Panc1 (cell line): ENCODE results near the gene SPSB3. TPM values are rescaled to one million over a fixed set of nuclear protein-coding genes. Genes with fewer than 3 reads are reported as not detected.

ENCODE experiments used
- ATAC-seq: fragments of 200-7000 bp; cut with Tn5 transposase; 2 replicates; pipeline ENCODE4 v1.9.1; 2020; ENCODE audit warnings: mild to moderate bottlenecking, moderate library complexity
- BruUV-seq: library from RNA; stranded (reverse); fragments of 400-500 nt; replicated peaks from 2 replicates; lab custom pipeline; 2021; lab: Mats Ljungman, UMichigan
- CTCF ChIA-PET: fragments of 300-600 bp; sonication (Branson Sonifier 250); formaldehyde crosslinking; loops from one replicate; lab custom pipeline; 2022; ENCODE audit warnings: antibody characterized with exemption; lab: Charles Lee
- POLR2A ChIA-PET: fragments of 300-600 bp; sonication (Branson Sonifier 250); formaldehyde crosslinking; loops from one replicate; lab custom pipeline; 2022; ENCODE audit warnings: antibody characterized with exemption; lab: Charles Lee
- DNase-seq: peaks from one replicate; pipeline ENCODE4 v3.0.0-alpha.2; 2010; ENCODE audit warnings: low read depth, low spot score
- H3K27ac ChIP-seq: 2 replicates; pipeline ENCODE4 v1.5.1; 2011; ENCODE audit warnings: mild to moderate bottlenecking, low read length, inconsistent platforms
- H3K27me3 ChIP-seq: fragments of 200-500 bp; sonication (Bioruptor generic); 2 replicates; pipeline ENCODE4 v1.6.0; 2014; ENCODE audit warnings: low read length, inconsistent platforms; ENCODE audit not compliant: control insufficient read depth, insufficient read depth
- H3K36me3 ChIP-seq: fragments of 200-500 bp; sonication (Bioruptor generic); 2 replicates; pipeline ENCODE4 v1.5.1; 2014; ENCODE audit warnings: inconsistent platforms, mild to moderate bottlenecking, low read length, moderate library complexity; ENCODE audit not compliant: control insufficient read depth, insufficient read depth
- H3K4me1 ChIP-seq: 2 replicates; pipeline ENCODE4 v1.5.1; 2011; ENCODE audit warnings: inconsistent platforms, mild to moderate bottlenecking, low read length, moderate library complexity; ENCODE audit not compliant: control insufficient read depth, insufficient read depth
- H3K4me3 ChIP-seq, 2 experiments: 2 replicates each; pipeline ENCODE4 v1.5.1; 2011 to 2012; ENCODE audit warnings: low read depth in 2 of 2, low read length in 2 of 2, mild to moderate bottlenecking in 2 of 2, inconsistent platforms in 1 of 2, moderate library complexity in 1 of 2
- H3K9me3 ChIP-seq: fragments of 200-500 bp; sonication (Bioruptor generic); 2 replicates; pipeline ENCODE4 v1.5.1; 2014; ENCODE audit warnings: low read depth, mild to moderate bottlenecking, inconsistent platforms, low read length, moderate library complexity; ENCODE audit not compliant: control insufficient read depth, insufficient read depth
- CTCF ChIP-seq: fragments of 450-650 bp; IDR thresholded peaks from 2 replicates; pipeline ENCODE4 v1.5.1; 2017; ENCODE audit warnings: mild to moderate bottlenecking
- POLR2AphosphoS5 ChIP-seq: IDR thresholded peaks from 2 replicates; pipeline ENCODE4 v1.6.1; 2012; ENCODE audit warnings: mild to moderate bottlenecking, low read depth, low read length, moderate library complexity
- SIN3A ChIP-seq: IDR thresholded peaks from 2 replicates; pipeline ENCODE4 v1.6.1; 2012; ENCODE audit warnings: low read depth, mild to moderate bottlenecking, low read length, moderate library complexity, borderline replicate concordance; ENCODE audit not compliant: insufficient read depth
- TCF7L2 ChIP-seq: IDR thresholded peaks from 2 replicates; pipeline ENCODE4 v1.6.1; 2011; ENCODE audit warnings: mild to moderate bottlenecking, low read depth, low read length, inconsistent platforms
- in situ Hi-C: cut with HindIII; loops from 2 replicates; pipeline ENCODE4 v1.10.0; 2016; ENCODE audit warnings: low sequenced_read_pairs, low pct_unique_long_range_greater_than_20kb
- intact Hi-C: fragments of 100-400 bp; cut with micrococcal nuclease; formaldehyde crosslinking; loops from one replicate; pipeline ENCODE4 v1.10.0; 2022; ENCODE audit not compliant: unreplicated experiment
- total RNA-seq: library from RNA; stranded (reverse); gene quantifications from one replicate; pipeline ENCODE4 v1.2.1, GENCODE V29; 2021; ENCODE audit not compliant: unreplicated experiment
- TF ChIP-seq, protein P1 (sequence below), 2 experiments: IDR thresholded peaks; 2 replicates each; pipeline ENCODE4 v1.6.1; 2011 to 2012; ENCODE audit warnings: low read depth in 2 of 2, control low read depth in 1 of 2, low read length in 1 of 2, mild to moderate bottlenecking in 1 of 2, moderate library complexity in 1 of 2; ENCODE audit not compliant: insufficient read depth in 1 of 2

The SPSB3 gene
- total RNA-seq, 1 experiment from 2014 or later = 23.0 TPM

DNA sequence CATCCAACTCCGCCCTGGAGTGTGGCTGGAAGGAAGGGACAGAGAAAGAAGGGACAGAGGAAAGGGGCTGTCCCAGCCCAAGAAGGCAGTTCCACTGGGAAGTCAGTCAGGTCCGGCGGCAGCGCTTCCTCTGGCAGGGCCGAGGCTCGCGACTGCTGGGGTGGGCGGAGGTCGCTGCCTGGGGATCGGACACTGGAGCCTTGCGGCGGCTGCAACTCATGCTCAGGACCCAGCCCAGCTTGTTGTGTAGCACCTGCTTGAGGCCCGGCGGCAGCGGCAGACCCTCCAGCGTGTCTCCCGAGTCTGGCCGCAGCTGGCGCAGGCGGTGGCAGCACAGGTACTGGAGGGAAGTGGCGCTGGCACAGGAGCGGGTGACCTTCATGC lies 5.4 kb downstream of the SPSB3 start:
- Histone ChIP-seq H3K36me3 (no peaks in the 10 kb centered on the region; the same call in 1 of the 2 replicates), H3K4me3 (no peak overlapping the region), H3K9me3 (no peaks in the 10 kb centered on the region), H3K27me3 (no peaks in the 10 kb centered on the region), H3K27ac (peak overlapping the region; percentile 70), H3K4me1 (peaks cover 61% of the 10 kb centered on the region)
- ATAC-seq (no peak), DNase-seq (no peak)
- in situ Hi-C loops (no loop called here), intact Hi-C loops (loop anchor here (10.0 kb wide), 1 partner anchor 1092 kb away; the partner anchor contains the start of genes JMJD8 and STUB1)
- no TSS peak for BruUV-seq
- POLR2A ChIA-PET = no interaction called here
- TF ChIP-seq CTCF = no peak
- TF ChIP-seq, protein P1, sequence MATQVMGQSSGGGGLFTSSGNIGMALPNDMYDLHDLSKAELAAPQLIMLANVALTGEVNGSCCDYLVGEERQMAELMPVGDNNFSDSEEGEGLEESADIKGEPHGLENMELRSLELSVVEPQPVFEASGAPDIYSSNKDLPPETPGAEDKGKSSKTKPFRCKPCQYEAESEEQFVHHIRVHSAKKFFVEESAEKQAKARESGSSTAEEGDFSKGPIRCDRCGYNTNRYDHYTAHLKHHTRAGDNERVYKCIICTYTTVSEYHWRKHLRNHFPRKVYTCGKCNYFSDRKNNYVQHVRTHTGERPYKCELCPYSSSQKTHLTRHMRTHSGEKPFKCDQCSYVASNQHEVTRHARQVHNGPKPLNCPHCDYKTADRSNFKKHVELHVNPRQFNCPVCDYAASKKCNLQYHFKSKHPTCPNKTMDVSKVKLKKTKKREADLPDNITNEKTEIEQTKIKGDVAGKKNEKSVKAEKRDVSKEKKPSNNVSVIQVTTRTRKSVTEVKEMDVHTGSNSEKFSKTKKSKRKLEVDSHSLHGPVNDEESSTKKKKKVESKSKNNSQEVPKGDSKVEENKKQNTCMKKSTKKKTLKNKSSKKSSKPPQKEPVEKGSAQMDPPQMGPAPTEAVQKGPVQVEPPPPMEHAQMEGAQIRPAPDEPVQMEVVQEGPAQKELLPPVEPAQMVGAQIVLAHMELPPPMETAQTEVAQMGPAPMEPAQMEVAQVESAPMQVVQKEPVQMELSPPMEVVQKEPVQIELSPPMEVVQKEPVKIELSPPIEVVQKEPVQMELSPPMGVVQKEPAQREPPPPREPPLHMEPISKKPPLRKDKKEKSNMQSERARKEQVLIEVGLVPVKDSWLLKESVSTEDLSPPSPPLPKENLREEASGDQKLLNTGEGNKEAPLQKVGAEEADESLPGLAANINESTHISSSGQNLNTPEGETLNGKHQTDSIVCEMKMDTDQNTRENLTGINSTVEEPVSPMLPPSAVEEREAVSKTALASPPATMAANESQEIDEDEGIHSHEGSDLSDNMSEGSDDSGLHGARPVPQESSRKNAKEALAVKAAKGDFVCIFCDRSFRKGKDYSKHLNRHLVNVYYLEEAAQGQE (IDR thresholded peaks at IDR 0.05; ENCODE audit: insufficient read depth in 1 of 2, low read depth in 2 of 2, low read length in 1 of 2) = no peak
- 0 out of 2 replicates have a peak, but pooled peaks have one; percentile 42 for TF ChIP-seq POLR2AphosphoS5
- CTCF ChIA-PET = interaction anchor here (0.6 kb wide), 1 partner anchor 47 kb away, joined by 17 read pairs; no protein-coding TSS in a partner anchor

- H3K27ac ChIP-seq = peak overlapping the region; percentile 70
- CTCF ChIA-PET = no interaction called here
- TF ChIP-seq CTCF (no peak), TCF7L2 (no peak), SIN3A (0 out of 2 replicates have a peak, but pooled peaks have one; percentile 17)
- DNase-seq = no peak
- no TSS peak for BruUV-seq
- POLR2A ChIA-PET = no interaction called here
- H3K27me3 ChIP-seq = no peaks in the 10 kb centered on the region
- no peaks in the 10 kb centered on the region; the same call in 1 of the 2 replicates for H3K36me3 ChIP-seq
- H3K4me3 ChIP-seq = no peak overlapping the region
- in situ Hi-C loops (no loop called here), intact Hi-C loops (loop anchor here (10.0 kb wide), 1 partner anchor 1092 kb away; the partner anchor contains the start of genes JMJD8 and STUB1)
- no peak for ATAC-seq
- no peaks in the 10 kb centered on the region for H3K9me3 ChIP-seq
- peaks cover 61% of the 10 kb centered on the region for H3K4me1 ChIP-seq
These were observed 5.8 kb downstream of the SPSB3 start for GRCh38 chr16:1776672-1776955.
